ENCODE results near the gene CDH4.
"Not testable (repeated sequence)": the region's sequence is repeated elsewhere in the genome, so short reads cannot be mapped to it uniquely, and the experiment has no call there.

Gene CDH4

GRCh38 chr20:61967300-61967699 lies 715.2 kb downstream of the CDH4 start:
- Histone ChIP-seq H3K36me3 (ENCODE audit: control insufficient read depth, insufficient read depth, low read length) (peaks cover under 1% of the 10 kb centered on the region), H3K4me1 (ENCODE audit: control insufficient read depth, insufficient read depth, low read length) (no peaks in the 10 kb centered on the region), H3K4me3 (ENCODE audit: low read depth, low read length) (no peak overlapping the region), H3K9me3 (ENCODE audit: control insufficient read depth, insufficient read depth, low read length) (no peaks in the 10 kb centered on the region), H3K9ac (ENCODE audit: low read depth, low read length) (no peak overlapping the region), H3K27me3 (ENCODE audit: control insufficient read depth, insufficient read depth, low read length) (no peaks in the 10 kb centered on the region)

DNA sequence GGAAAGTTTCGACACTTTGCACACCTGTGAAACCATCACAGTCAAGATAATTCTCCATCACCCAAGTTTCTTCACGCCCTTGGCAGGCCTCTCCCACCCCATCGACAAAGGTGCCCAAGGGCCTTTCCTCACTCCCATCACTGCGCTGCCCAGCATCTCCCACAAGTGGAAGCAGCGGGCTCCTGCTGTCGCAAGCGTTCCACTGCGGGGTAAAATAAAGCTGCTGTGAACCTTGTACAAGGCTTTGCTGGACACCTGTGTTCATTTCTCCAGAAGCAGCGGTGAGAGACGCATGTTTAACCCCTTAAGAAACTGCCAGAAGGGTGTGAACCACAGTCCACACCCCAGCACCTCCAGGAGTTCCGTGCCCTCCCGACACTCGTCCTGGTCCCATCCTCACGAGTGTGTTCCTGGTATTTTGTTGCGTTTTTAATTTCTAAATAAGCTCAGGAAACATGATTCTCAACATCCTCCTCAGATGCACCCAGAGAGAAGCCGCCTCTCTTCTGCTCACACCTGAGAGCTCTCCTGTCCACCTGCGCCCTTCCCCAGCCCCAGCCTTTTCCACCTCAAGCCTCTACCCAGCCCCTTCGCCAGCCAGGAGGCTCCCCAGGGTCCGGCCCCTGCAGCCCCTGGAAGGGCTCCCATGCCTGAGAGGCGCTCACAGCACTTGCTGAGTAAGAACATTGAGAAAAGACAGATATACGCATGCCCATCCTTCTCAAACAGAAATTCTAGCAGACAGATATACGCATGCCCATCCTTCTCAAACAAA lies 716.2 kb downstream of the CDH4 start:
- H3K27me3 ChIP-seq (ENCODE audit: control insufficient read depth, insufficient read depth, low read length), result no peaks in the 10 kb centered on the region
- no peak overlapping the region for H3K9ac ChIP-seq (ENCODE audit: low read depth, low read length)
- peaks cover 8% of the 10 kb centered on the region for H3K36me3 ChIP-seq (ENCODE audit: control insufficient read depth, insufficient read depth, low read length)
- H3K4me1 ChIP-seq (ENCODE audit: control insufficient read depth, insufficient read depth, low read length), result no peaks in the 10 kb centered on the region
- no peaks in the 10 kb centered on the region for H3K9me3 ChIP-seq (ENCODE audit: control insufficient read depth, insufficient read depth, low read length)
- H3K4me3 ChIP-seq (ENCODE audit: low read depth, low read length), result no peak overlapping the region

DNA sequence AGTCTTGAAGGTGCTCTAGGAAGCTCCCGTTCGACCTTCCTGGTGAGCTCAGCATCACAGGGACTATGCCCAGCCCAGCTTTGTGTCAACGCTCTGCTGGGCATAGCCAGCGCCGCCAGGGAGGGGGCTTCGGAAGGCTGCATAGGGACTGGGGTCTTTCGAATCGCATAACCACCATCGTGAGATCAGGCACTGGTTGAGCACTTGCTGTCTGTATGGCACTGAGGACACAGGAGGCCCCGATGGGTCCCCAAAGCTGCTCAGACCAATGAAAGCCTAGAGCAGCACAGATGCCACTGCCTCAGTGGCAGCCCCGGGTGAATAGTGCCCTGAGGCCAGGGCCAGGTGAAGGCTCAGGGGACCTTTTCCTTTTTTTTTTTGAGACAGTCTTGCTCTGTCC lies 716.9 kb downstream of the CDH4 start:
- Histone ChIP-seq H3K4me3 (ENCODE audit: low read depth, low read length) (no peak overlapping the region), H3K36me3 (ENCODE audit: control insufficient read depth, insufficient read depth, low read length) (peaks cover 12% of the 10 kb centered on the region), H3K27me3 (ENCODE audit: control insufficient read depth, insufficient read depth, low read length) (no peaks in the 10 kb centered on the region), H3K9me3 (ENCODE audit: control insufficient read depth, insufficient read depth, low read length) (no peaks in the 10 kb centered on the region), H3K9ac (ENCODE audit: low read depth, low read length) (no peak overlapping the region), H3K4me1 (ENCODE audit: control insufficient read depth, insufficient read depth, low read length) (no peaks in the 10 kb centered on the region)

- no peaks in the 10 kb centered on the region for H3K9me3 ChIP-seq (ENCODE audit: control insufficient read depth, insufficient read depth, low read length)
- peaks cover 16% of the 10 kb centered on the region for H3K36me3 ChIP-seq (ENCODE audit: control insufficient read depth, insufficient read depth, low read length)
- no peaks in the 10 kb centered on the region for H3K27me3 ChIP-seq (ENCODE audit: control insufficient read depth, insufficient read depth, low read length)
- H3K4me3 ChIP-seq (ENCODE audit: low read depth, low read length), result no peak overlapping the region
- no peaks in the 10 kb centered on the region for H3K4me1 ChIP-seq (ENCODE audit: control insufficient read depth, insufficient read depth, low read length)
- no peak overlapping the region for H3K9ac ChIP-seq (ENCODE audit: low read depth, low read length)
Observed at GRCh38 chr20:61969806-61970205, 717.7 kb downstream of the CDH4 start.

DNA sequence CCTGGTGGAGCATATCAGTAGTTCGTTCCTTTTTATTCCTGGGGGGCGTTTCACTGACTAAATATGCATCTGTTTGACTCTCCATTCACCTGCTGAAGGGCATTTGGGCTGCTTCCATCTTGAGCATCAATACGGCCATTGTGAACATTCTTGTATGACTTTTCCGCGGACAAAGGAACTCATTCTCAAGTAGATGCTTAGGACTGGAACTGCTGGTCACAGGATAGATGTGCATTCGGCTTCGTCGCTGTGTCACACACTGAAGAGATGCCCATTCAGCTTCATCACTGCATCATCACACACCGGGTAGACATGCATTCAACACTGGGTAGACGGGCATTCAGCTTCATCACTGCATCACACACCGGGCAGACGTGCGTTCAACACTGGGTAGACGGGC lies 718.3 kb downstream of the CDH4 start:
- H3K9ac ChIP-seq (ENCODE audit: low read depth, low read length), result no peak overlapping the region
- no peaks in the 10 kb centered on the region for H3K4me1 ChIP-seq (ENCODE audit: control insufficient read depth, insufficient read depth, low read length)
- H3K36me3 ChIP-seq (ENCODE audit: control insufficient read depth, insufficient read depth, low read length), result peaks cover 16% of the 10 kb centered on the region
- H3K9me3 ChIP-seq (ENCODE audit: control insufficient read depth, insufficient read depth, low read length), result no peaks in the 10 kb centered on the region
- H3K4me3 ChIP-seq (ENCODE audit: low read depth, low read length), result no peak overlapping the region
- H3K27me3 ChIP-seq (ENCODE audit: control insufficient read depth, insufficient read depth, low read length), result no peaks in the 10 kb centered on the region

DNA sequence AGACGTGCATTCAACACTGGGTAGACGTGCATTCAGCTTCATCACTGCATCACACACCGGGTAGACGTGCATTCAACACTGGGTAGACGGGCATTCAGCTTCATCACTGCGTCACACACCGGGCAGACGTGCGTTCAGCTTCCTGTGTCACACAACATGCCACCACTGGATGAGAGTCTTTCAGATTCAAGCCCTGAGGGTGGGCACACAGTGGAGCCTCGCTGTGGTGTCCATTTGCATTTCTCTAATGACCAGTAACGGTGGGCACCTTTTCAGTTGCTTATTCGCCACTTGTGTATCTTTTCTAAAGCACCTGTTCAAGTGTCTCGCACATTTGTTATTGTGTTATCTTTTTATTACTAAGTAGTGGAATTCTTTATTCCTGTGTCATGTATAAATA lies 719.5 kb downstream of the CDH4 start:
- not testable (repeated sequence) for H3K4me3 ChIP-seq (ENCODE audit: low read depth, low read length); H3K9ac ChIP-seq (ENCODE audit: low read depth, low read length); H3K9me3 ChIP-seq (ENCODE audit: control insufficient read depth, insufficient read depth, low read length); H3K27me3 ChIP-seq (ENCODE audit: control insufficient read depth, insufficient read depth, low read length); H3K4me1 ChIP-seq (ENCODE audit: control insufficient read depth, insufficient read depth, low read length)
- peaks cover 23% of the 10 kb centered on the region for H3K36me3 ChIP-seq (ENCODE audit: control insufficient read depth, insufficient read depth, low read length)

DNA sequence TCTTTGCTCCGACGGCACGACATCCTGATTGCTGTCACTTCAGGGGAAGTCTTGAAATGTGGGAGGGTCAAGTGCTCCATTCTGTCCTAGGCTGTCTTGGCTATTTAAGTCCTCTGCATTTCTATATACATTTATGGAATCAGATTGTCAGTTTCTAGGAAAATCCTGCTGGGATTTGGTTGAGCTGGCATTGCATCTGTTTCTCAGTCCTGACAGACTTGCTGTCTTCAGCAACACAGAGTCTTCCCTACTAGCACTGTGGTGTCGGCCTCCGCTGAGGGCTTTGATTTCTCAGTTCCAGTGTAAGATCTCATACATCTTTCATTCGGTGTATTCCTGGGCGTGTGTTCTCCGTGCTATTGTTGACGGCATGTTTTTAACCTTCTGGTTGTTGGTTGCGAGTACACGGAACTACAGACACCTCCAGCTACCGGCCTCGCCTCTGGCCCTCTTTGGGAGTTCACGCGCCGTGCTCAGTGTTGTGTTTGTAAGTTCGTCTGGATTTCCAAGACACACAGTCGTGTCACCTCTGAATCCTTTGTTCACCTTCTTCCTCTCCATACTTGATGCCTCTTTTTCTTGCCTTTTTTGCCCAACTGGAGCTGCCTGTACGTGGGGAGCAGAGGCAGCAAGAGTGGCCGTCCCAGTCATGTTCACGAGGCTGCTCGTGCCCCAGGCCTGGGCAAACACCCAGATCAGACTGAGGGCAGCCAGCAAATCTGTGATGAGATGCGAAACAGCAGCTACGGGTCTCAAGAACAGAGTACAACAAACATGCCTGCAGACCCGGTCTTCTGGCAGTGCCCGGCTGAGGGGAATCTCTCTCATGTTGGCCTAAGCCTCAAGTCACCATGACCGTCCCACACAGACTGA lies 720.8 kb downstream of the CDH4 start:
- peaks cover 24% of the 10 kb centered on the region for H3K36me3 ChIP-seq (ENCODE audit: control insufficient read depth, insufficient read depth, low read length)
- H3K9me3 ChIP-seq (ENCODE audit: control insufficient read depth, insufficient read depth, low read length), result no peaks in the 10 kb centered on the region
- no peaks in the 10 kb centered on the region for H3K27me3 ChIP-seq (ENCODE audit: control insufficient read depth, insufficient read depth, low read length)
- no peak overlapping the region for H3K4me3 ChIP-seq (ENCODE audit: low read depth, low read length)
- H3K9ac ChIP-seq (ENCODE audit: low read depth, low read length), result no peak overlapping the region
- H3K4me1 ChIP-seq (ENCODE audit: control insufficient read depth, insufficient read depth, low read length), result no peaks in the 10 kb centered on the region

DNA sequence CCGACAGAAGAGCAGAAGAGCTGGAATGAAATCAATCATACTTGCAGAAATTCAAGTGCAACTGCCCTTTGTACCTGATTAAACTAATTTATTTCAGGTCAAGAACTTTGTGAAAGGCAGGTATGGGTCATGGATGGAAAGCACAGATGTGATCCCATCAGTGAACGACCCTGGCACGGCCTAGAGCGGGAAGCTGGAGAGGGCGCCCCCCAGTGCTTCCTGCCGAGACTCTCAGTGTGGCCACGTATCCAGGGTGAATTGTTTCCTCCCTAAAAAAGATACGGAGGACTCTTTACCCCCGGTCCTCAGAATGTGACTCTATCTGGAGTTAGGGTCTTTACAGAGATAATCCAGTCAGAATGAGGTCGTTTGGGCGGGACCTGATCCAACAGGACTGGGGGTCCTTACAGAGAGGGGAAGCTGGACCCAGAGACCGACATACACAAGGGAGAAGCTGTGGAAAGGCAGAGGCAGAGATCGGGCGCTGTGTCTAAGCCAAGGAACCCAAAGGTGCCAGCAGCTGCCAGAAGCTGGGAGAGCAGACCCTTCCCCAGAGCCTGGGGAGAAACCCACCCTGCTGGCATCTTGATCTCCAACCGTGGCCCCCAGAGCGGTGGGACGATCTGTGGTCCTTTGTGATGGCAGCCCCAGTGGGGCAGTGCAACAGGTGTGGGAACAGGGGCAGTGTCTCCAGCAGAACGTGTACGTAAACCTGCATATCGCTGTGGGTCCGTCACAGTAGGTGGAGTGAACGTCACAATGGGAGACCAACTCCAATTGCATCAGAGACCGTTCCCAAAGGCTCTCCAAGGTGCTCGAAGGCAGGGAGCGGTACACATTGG lies 721.7 kb downstream of the CDH4 start:
- no peak overlapping the region for H3K9ac ChIP-seq (ENCODE audit: low read depth, low read length)
- H3K9me3 ChIP-seq (ENCODE audit: control insufficient read depth, insufficient read depth, low read length), result no peaks in the 10 kb centered on the region
- peaks cover 24% of the 10 kb centered on the region for H3K36me3 ChIP-seq (ENCODE audit: control insufficient read depth, insufficient read depth, low read length)
- H3K4me3 ChIP-seq (ENCODE audit: low read depth, low read length), result no peak overlapping the region
- H3K4me1 ChIP-seq (ENCODE audit: control insufficient read depth, insufficient read depth, low read length), result no peaks in the 10 kb centered on the region
- no peaks in the 10 kb centered on the region for H3K27me3 ChIP-seq (ENCODE audit: control insufficient read depth, insufficient read depth, low read length)

GRCh38 chr20:61974357-61974665 lies 722.2 kb downstream of the CDH4 start:
- H3K9ac ChIP-seq (ENCODE audit: low read depth, low read length), result no peak overlapping the region
- H3K9me3 ChIP-seq (ENCODE audit: control insufficient read depth, insufficient read depth, low read length), result no peaks in the 10 kb centered on the region
- H3K27me3 ChIP-seq (ENCODE audit: control insufficient read depth, insufficient read depth, low read length), result no peaks in the 10 kb centered on the region
- no peak overlapping the region for H3K4me3 ChIP-seq (ENCODE audit: low read depth, low read length)
- H3K4me1 ChIP-seq (ENCODE audit: control insufficient read depth, insufficient read depth, low read length), result no peaks in the 10 kb centered on the region
- H3K36me3 ChIP-seq (ENCODE audit: control insufficient read depth, insufficient read depth, low read length), result peaks cover 24% of the 10 kb centered on the region

GRCh38 chr20:61975407-61976129 lies 723.5 kb downstream of the CDH4 start:
- no peak overlapping the region for H3K9ac ChIP-seq (ENCODE audit: low read depth, low read length)
- peaks cover 29% of the 10 kb centered on the region for H3K36me3 ChIP-seq (ENCODE audit: control insufficient read depth, insufficient read depth, low read length)
- H3K4me1 ChIP-seq (ENCODE audit: control insufficient read depth, insufficient read depth, low read length), result no peaks in the 10 kb centered on the region
- H3K4me3 ChIP-seq (ENCODE audit: low read depth, low read length), result no peak overlapping the region
- no peaks in the 10 kb centered on the region for H3K9me3 ChIP-seq (ENCODE audit: control insufficient read depth, insufficient read depth, low read length)
- H3K27me3 ChIP-seq (ENCODE audit: control insufficient read depth, insufficient read depth, low read length), result no peaks in the 10 kb centered on the region

DNA sequence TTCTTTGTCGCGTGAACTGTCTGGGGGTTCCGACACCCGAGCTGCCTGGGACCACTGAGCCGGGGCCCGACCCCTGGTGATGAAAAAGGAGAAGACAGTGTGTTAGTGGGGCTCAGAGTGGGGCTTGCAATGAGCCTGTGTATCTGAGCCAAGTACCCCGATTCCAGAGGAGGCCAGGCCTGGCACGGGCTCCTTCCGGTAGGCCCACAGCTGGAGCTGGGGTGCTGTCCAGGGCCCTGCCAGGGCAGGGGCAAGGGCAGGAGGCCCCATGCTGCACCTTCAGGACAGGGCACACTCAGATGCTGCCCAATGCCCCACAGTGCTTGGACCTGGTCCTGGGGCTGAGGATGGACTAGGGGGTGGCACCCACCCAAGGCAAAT lies 724.2 kb downstream of the CDH4 start:
- no peak overlapping the region for H3K4me3 ChIP-seq (ENCODE audit: low read depth, low read length)

More for the DNA sequence above, 724.2 kb downstream of the CDH4 start:
- Histone ChIP-seq H3K9me3 (ENCODE audit: control insufficient read depth, insufficient read depth, low read length) (no peaks in the 10 kb centered on the region), H3K36me3 (ENCODE audit: control insufficient read depth, insufficient read depth, low read length) (peaks cover 29% of the 10 kb centered on the region), H3K9ac (ENCODE audit: low read depth, low read length) (no peak overlapping the region), H3K4me1 (ENCODE audit: control insufficient read depth, insufficient read depth, low read length) (no peaks in the 10 kb centered on the region), H3K27me3 (ENCODE audit: control insufficient read depth, insufficient read depth, low read length) (no peaks in the 10 kb centered on the region)
